ENCODE measurements around the gene SLC25A19.
"Not testable (repeated sequence)": the region's sequence is repeated elsewhere in the genome, so short reads cannot be mapped to it uniquely, and the experiment has no call there.

SLC25A19 gene

GRCh38 chr17:75270966-75271232, 18.3 kb downstream of the SLC25A19 start, which contains the start of gene MIF4GD:
MIF4GD (minus strand) TSS chr17:75271231; CDS start chr17:75270195, 1,036 bp downstream.
- H3K4me3 ChIP-seq (ENCODE audit: low read depth, low read length), result peak within 1 kb of the TSS; percentile 81
- DNase-seq (ENCODE audit: low read depth), result no peak

GRCh38 chr17:75270218-75270965, 18.8 kb downstream of the SLC25A19 start:
- H3K4me3 ChIP-seq (ENCODE audit: low read depth, low read length), result peak overlapping the region; percentile 73
- peak; percentile 43 for DNase-seq (ENCODE audit: low read depth)

- H3K4me3 ChIP-seq (ENCODE audit: low read depth, low read length), result peak overlapping the region; percentile 73
- DNase-seq (ENCODE audit: low read depth), result no peak
Observed at GRCh38 chr17:75269844-75270217, 19.4 kb downstream of the SLC25A19 start.

- H3K4me3 ChIP-seq (ENCODE audit: low read depth, low read length), result no peak overlapping the region
- DNase-seq (ENCODE audit: low read depth), result no peak
Observed at GRCh38 chr17:75267411-75268232, 21.6 kb downstream of the SLC25A19 start.

GRCh38 chr17:75267153-75267410, 22.2 kb downstream of the SLC25A19 start:
- no peak overlapping the region for H3K4me3 ChIP-seq (ENCODE audit: low read depth, low read length)
- DNase-seq (ENCODE audit: low read depth), result no peak

- DNase-seq (ENCODE audit: low read depth), result no peak
- H3K4me3 ChIP-seq (ENCODE audit: low read depth, low read length), result no peak overlapping the region
Observed at GRCh38 chr17:75266316-75267152, 22.7 kb downstream of the SLC25A19 start.

- DNase-seq (ENCODE audit: low read depth), result no peak
- no peak overlapping the region for H3K4me3 ChIP-seq (ENCODE audit: low read depth, low read length)
Observed at GRCh38 chr17:75265614-75266315, 23.5 kb downstream of the SLC25A19 start.

GRCh38 chr17:75263055-75263454, 26.2 kb downstream of the SLC25A19 start:
- no peak overlapping the region for H3K4me3 ChIP-seq (ENCODE audit: low read depth, low read length)
- no peak for DNase-seq (ENCODE audit: low read depth)

- no peak for DNase-seq (ENCODE audit: low read depth)
- peak overlapping the region; percentile 68 for H3K4me3 ChIP-seq (ENCODE audit: low read depth, low read length)
Observed at GRCh38 chr17:75262112-75262606, 27.1 kb downstream of the SLC25A19 start.

GRCh38 chr17:75261336-75262111, 27.7 kb downstream of the SLC25A19 start, which contains the start of the genes GGA3 and MRPS7:
GGA3 (minus strand) TSS chr17:75261606; CDS start chr17:75261587, 19 bp downstream.
MRPS7 (plus strand) TSS chr17:75261879; CDS start chr17:75261901, 22 bp downstream.
- H3K4me3 ChIP-seq (ENCODE audit: low read depth, low read length), result peak within 1 kb of the TSS; percentile 68

GRCh38 chr17:75260641-75261335, 28.4 kb downstream of the SLC25A19 start:
- no peak for DNase-seq (ENCODE audit: low read depth)
- H3K4me3 ChIP-seq (ENCODE audit: low read depth, low read length), result peak overlapping the region; percentile 68

More at GRCh38 chr17:75261336-75262111, 27.7 kb downstream of the SLC25A19 start, which contains the start of the genes GGA3 and MRPS7:
- peak; percentile 69 for DNase-seq (ENCODE audit: low read depth)

GRCh38 chr17:75257228-75257627, 32.0 kb downstream of the SLC25A19 start:
- DNase-seq (ENCODE audit: low read depth); H3K4me3 ChIP-seq (ENCODE audit: low read depth, low read length): not testable (repeated sequence)

GRCh38 chr17:75255954-75256698, 33.1 kb downstream of the SLC25A19 start:
- H3K4me3 ChIP-seq (ENCODE audit: low read depth, low read length), result not testable (repeated sequence)

GRCh38 chr17:75252039-75252816, 37.0 kb downstream of the SLC25A19 start:
- no peak overlapping the region for H3K4me3 ChIP-seq (ENCODE audit: low read depth, low read length)

More at GRCh38 chr17:75255954-75256698, 33.1 kb downstream of the SLC25A19 start:
- not testable (repeated sequence) for DNase-seq (ENCODE audit: low read depth)

GRCh38 chr17:75250009-75250471, 39.2 kb downstream of the SLC25A19 start:
- H3K4me3 ChIP-seq (ENCODE audit: low read depth, low read length), result no peak overlapping the region
- DNase-seq (ENCODE audit: low read depth), result no peak

More at GRCh38 chr17:75252039-75252816, 37.0 kb downstream of the SLC25A19 start:
- DNase-seq (ENCODE audit: low read depth), result no peak

GRCh38 chr17:75249564-75249963, 39.7 kb downstream of the SLC25A19 start:
- DNase-seq (ENCODE audit: low read depth), result no peak
- no peak overlapping the region for H3K4me3 ChIP-seq (ENCODE audit: low read depth, low read length)

All from skeletal muscle cell (primary cell).